Esophagus muscularis mucosa (tissue), 4 donors: ENCODE measurements around the gene CELSR1. TPM values are rescaled to one million over a fixed set of nuclear protein-coding genes. Genes with fewer than 3 reads are reported as not detected.

Source experiments
- DNase-seq: peaks from one replicate; pipeline ENCODE4 v3.0.0-alpha.2; 2017; ENCODE audit errors: extremely low spot score
- H3K27ac ChIP-seq, 4 donors: fragments of 200-600 bp; sonication (generic); replicated peaks in 1 of 4; 1 replicate in 3 of 4; 2 replicates in 1 of 4; pipeline ENCODE4 v1.5.1; 2016 to 2019; ENCODE audit warnings: mild to moderate bottlenecking in 1 of 4
- H3K27me3 ChIP-seq, 4 donors: fragments of 200-600 bp; sonication (generic); one replicate each; pipeline versions ENCODE4 v1.5.1 to v1.6.0; 2016 to 2019
- H3K36me3 ChIP-seq, 4 donors: fragments of 200-600 bp; sonication (generic); one replicate each; pipeline ENCODE4 v1.5.1; 2016 to 2019
- H3K4me1 ChIP-seq, 4 donors: fragments of 200-600 bp; sonication (generic); one replicate each; pipeline ENCODE4 v1.5.1; 2016 to 2019
- H3K4me3 ChIP-seq, 4 donors: fragments of 200-600 bp; sonication (generic); 1 replicate in 2 of 4; 2 replicates in 2 of 4; pipeline ENCODE4 v1.5.1; 2016 to 2019; ENCODE audit warnings: mild to moderate bottlenecking in 4 of 4, moderate library complexity in 1 of 4
- H3K9me3 ChIP-seq, 4 donors: fragments of 200-600 bp; sonication (generic); 1 replicate in 3 of 4; 2 replicates in 1 of 4; pipeline ENCODE4 v1.5.1; 2016 to 2019
- CTCF ChIP-seq, 3 experiments: fragments of 200-600 bp in 2 of 3; fragments of 450-650 bp in 1 of 3; sonication (generic) in 2 of 3; IDR thresholded peaks; one replicate each; pipeline ENCODE4 v1.5.1; 2017 to 2019; ENCODE audit warnings: antibody characterized with exemption in 3 of 3, mild to moderate bottlenecking in 2 of 3, moderate library complexity in 1 of 3
- EP300 ChIP-seq: sonication (generic); formaldehyde crosslinking; IDR thresholded peaks from one replicate; pipeline ENCODE4 v1.6.1; 2017; ENCODE audit warnings: antibody characterized with exemption
- POLR2A ChIP-seq: fragments of 450-650 bp; IDR thresholded peaks from one replicate; pipeline ENCODE4 v1.6.1; 2017; ENCODE audit warnings: antibody characterized with exemption, moderate library complexity, mild to moderate bottlenecking, low read depth
- POLR2AphosphoS5 ChIP-seq, 2 donors: sonication (generic); formaldehyde crosslinking; IDR thresholded peaks; one replicate each; pipeline ENCODE4 v1.6.1; 2017; ENCODE audit warnings: antibody characterized with exemption in 2 of 2
- WGBS: methylation state at CpG from one replicate; pipeline ENCODE4 v1.1.5; 2018; 5-methylcytosine and 5-hydroxymethylcytosine counted together
- intact Hi-C: fragments of 100-400 bp; cut with DNase I; formaldehyde crosslinking; loops from one replicate; pipeline ENCODE4 v1.15.1; 2023
- total RNA-seq, 4 donors: library from RNA; depleted of rRNA; stranded (reverse); fragments of >200 nt; gene quantifications; one replicate each; pipeline versions ENCODE4 v1.1.0 to v1.2.1, GENCODE V29; 2016

CELSR1 gene
- total RNA-seq, 4 donors from 2014 or later, result 2.5 to 2.7 (median 2.6) TPM

GRCh38 chr22:46425016-46425415, 112.4 kb downstream of the CELSR1 start:
- intact Hi-C loops, result no loop called here
- Histone ChIP-seq H3K4me1 (no peaks in the 10 kb centered on the region), H3K9me3 (peaks cover 0 to 11% (median 2%) of the 10 kb centered on the region in 4 donors), H3K27me3 (peaks cover 0 to 16% (median 0%) of the 10 kb centered on the region in 4 donors), H3K4me3 (no peak overlapping the region), H3K36me3 (no peaks in the 10 kb centered on the region), H3K27ac (no peak overlapping the region)
- DNase-seq, result no peak
- WGBS, result 56% methylated on average over 3 of the region's 3 CpGs
- TF ChIP-seq CTCF (IDR thresholded peaks at IDR 0.05), result no peak
- TF ChIP-seq POLR2A, result no peak
- no peak for TF ChIP-seq EP300
- TF ChIP-seq POLR2AphosphoS5 (IDR thresholded peaks at IDR 0.05), result no peak

GRCh38 chr22:46424496-46424895, 112.9 kb downstream of the CELSR1 start:
- Histone ChIP-seq H3K27me3 (peaks cover 0 to 11% (median 0%) of the 10 kb centered on the region in 4 donors), H3K36me3 (no peaks in the 10 kb centered on the region), H3K9me3 (peaks cover 0 to 11% (median 2%) of the 10 kb centered on the region in 4 donors), H3K4me1 (no peaks in the 10 kb centered on the region), H3K27ac (no peak overlapping the region), H3K4me3 (no peak overlapping the region)
- DNase-seq, result no peak
- intact Hi-C loops, result no loop called here
- WGBS, result 79% methylated on average over 5 of the region's 5 CpGs
- TF ChIP-seq POLR2A (no peak), POLR2AphosphoS5 (IDR thresholded peaks at IDR 0.05) (no peak), EP300 (no peak), CTCF (IDR thresholded peaks at IDR 0.05) (no peak)

- no peak for DNase-seq
- Histone ChIP-seq H3K27ac (no peak overlapping the region), H3K4me1 (peaks cover 0 to 4% (median 0%) of the 10 kb centered on the region in 4 donors), H3K36me3 (no peaks in the 10 kb centered on the region), H3K9me3 (peaks cover 0 to 11% (median 2%) of the 10 kb centered on the region in 4 donors), H3K27me3 (peaks cover 0 to under 1% (median 0%) of the 10 kb centered on the region in 4 donors), H3K4me3 (no peak overlapping the region)
- TF ChIP-seq POLR2A (no peak), EP300 (no peak), POLR2AphosphoS5 (IDR thresholded peaks at IDR 0.05) (no peak), CTCF (IDR thresholded peaks at IDR 0.05) (no peak)
- 80% methylated on average over 5 of the region's 8 CpGs for WGBS
- intact Hi-C loops, result no loop called here
Measured at GRCh38 chr22:46422896-46423295, 114.5 kb downstream of the CELSR1 start.

- 81% methylated on average over 10 of the region's 11 CpGs for WGBS
- no peak for DNase-seq
- Histone ChIP-seq H3K9me3 (peaks cover 0 to 10% (median 2%) of the 10 kb centered on the region in 4 donors), H3K27ac (no peak overlapping the region), H3K36me3 (no peaks in the 10 kb centered on the region), H3K4me1 (peaks cover 0 to 11% (median 0%) of the 10 kb centered on the region in 4 donors), H3K27me3 (peaks cover 0 to 17% (median 0%) of the 10 kb centered on the region in 4 donors), H3K4me3 (no peak overlapping the region)
- intact Hi-C loops, result no loop called here
- no peak for TF ChIP-seq EP300
- TF ChIP-seq CTCF (IDR thresholded peaks at IDR 0.05), result no peak
- no peak for TF ChIP-seq POLR2AphosphoS5 (IDR thresholded peaks at IDR 0.05)
Measured at GRCh38 chr22:46421267-46421666, 116.2 kb downstream of the CELSR1 start.
